ENCODE data around the gene SFRP5.
A peak's percentile ranks its signal among the peaks of the same experiment; 100 is the strongest.

Gene SFRP5

GRCh38 chr10:97736902-97737769 is 34.7 kb downstream of the SFRP5 start, which contains the start of gene ZFYVE27:
ZFYVE27 (plus strand) TSS chr10:97737128; CDS start chr10:97738478, 1,350 bp downstream.
- DNase-seq (ENCODE audit: low read depth, low spot score) = peak; percentile 99

GRCh38 chr10:97736403-97736901 is 35.3 kb downstream of the SFRP5 start:
- DNase-seq (ENCODE audit: low read depth, low spot score) = no peak

GRCh38 chr10:97734021-97734420 is 37.8 kb downstream of the SFRP5 start:
- no peak for DNase-seq (ENCODE audit: low read depth, low spot score)

- no peak for DNase-seq (ENCODE audit: low read depth, low spot score)
Observed at GRCh38 chr10:97733256-97733655, 38.5 kb downstream of the SFRP5 start.

GRCh38 chr10:97732052-97732359 is 39.8 kb downstream of the SFRP5 start:
- DNase-seq (ENCODE audit: low read depth, low spot score) = no peak

- peak; percentile 86 for DNase-seq (ENCODE audit: low read depth, low spot score)
Observed at GRCh38 chr10:97731346-97732051, 40.3 kb downstream of the SFRP5 start.

GRCh38 chr10:97729014-97729413 is 42.8 kb downstream of the SFRP5 start:
- DNase-seq (ENCODE audit: low read depth, low spot score) = no peak

GRCh38 chr10:97726636-97727178 is 45.1 kb downstream of the SFRP5 start:
- DNase-seq (ENCODE audit: low read depth, low spot score) = peak; percentile 53

GRCh38 chr10:97724341-97724941 is 47.4 kb downstream of the SFRP5 start:
- DNase-seq (ENCODE audit: low read depth, low spot score) = no peak

- no peak for DNase-seq (ENCODE audit: low read depth, low spot score)
Observed at GRCh38 chr10:97723001-97723400, 48.8 kb downstream of the SFRP5 start.

GRCh38 chr10:97721871-97722780 is 49.7 kb downstream of the SFRP5 start:
- DNase-seq (ENCODE audit: low read depth, low spot score) = no peak

- DNase-seq (ENCODE audit: low read depth, low spot score) = no peak
Observed at GRCh38 chr10:97719602-97720001, 52.2 kb downstream of the SFRP5 start.

- DNase-seq (ENCODE audit: low read depth, low spot score) = no peak
Observed at GRCh38 chr10:97718659-97719142, 53.1 kb downstream of the SFRP5 start.

- DNase-seq (ENCODE audit: low read depth, low spot score) = no peak
Observed at GRCh38 chr10:97718178-97718577, 53.6 kb downstream of the SFRP5 start.

GRCh38 chr10:97717627-97718026 is 54.2 kb downstream of the SFRP5 start:
- DNase-seq (ENCODE audit: low read depth, low spot score) = no peak

Measured in astrocyte of the hippocampus (primary cell).